Ovary (tissue), 3 donors: ENCODE results near the gene BBX.

Experiments used
- CTCF ChIP-seq, 3 donors: fragments of 450-650 bp in 2 of 3; fragments of 200-600 bp in 1 of 3; IDR thresholded peaks; one replicate each; pipeline versions ENCODE4 v1.5.1 to v1.8.0; 2016 to 2022; ENCODE audit warnings: antibody characterized with exemption in 3 of 3, mild to moderate bottlenecking in 1 of 3
- EP300 ChIP-seq: sonication (generic); formaldehyde crosslinking; IDR thresholded peaks from one replicate; pipeline ENCODE4 v1.6.1; 2017; ENCODE audit warnings: antibody characterized with exemption
- POLR2A ChIP-seq: fragments of 450-650 bp; IDR thresholded peaks from one replicate; pipeline ENCODE4 v1.6.1; 2017; ENCODE audit warnings: antibody characterized with exemption, mild to moderate bottlenecking, moderate library complexity
- donor health status: DM: no; HTN: no; CAD: no.

- TF ChIP-seq CTCF (IDR thresholded peaks at IDR 0.05) = no peak
- TF ChIP-seq POLR2A = no peak
- no peak for TF ChIP-seq EP300
Measured at GRCh38 chr3:107704477-107704876, 181.7 kb downstream of the BBX start.
